ENCODE results near the gene TMIGD1. TPM values are rescaled to one million over a fixed set of nuclear protein-coding genes. Genes with fewer than 3 reads are reported as not detected.
A peak's percentile ranks its signal among the peaks of the same experiment; 100 is the strongest.

TMIGD1 gene
- total and polyA plus RNA-seq, 2 experiments from 2014 or later: 2.5 to 3.2 TPM

- TF ChIP-seq CTCF (IDR thresholded peaks at IDR 0.05; ENCODE audit: poor library complexity) (no peak), EZH2phosphoT487 (IDR thresholded peaks at IDR 0.05; ENCODE audit: low read depth, severe bottlenecking, unreplicated experiment) (no peak), EZH2 (IDR thresholded peaks at IDR 0.05; ENCODE audit: borderline replicate concordance) (no peak)
- H3K9me2 ChIP-seq (replicated peaks; ENCODE audit: insufficient read depth): no peaks in the 10 kb centered on the region
- no peaks in the 10 kb centered on the region for H3K36me3 ChIP-seq (replicated peaks; ENCODE audit: insufficient read depth, low read depth)
- no peak for DNase-seq (ENCODE audit: low spot score)
- H4K20me1 ChIP-seq (ENCODE audit: insufficient read depth, poor library complexity, severe bottlenecking): no peaks in the 10 kb centered on the region
- H3K9me3 ChIP-seq (ENCODE audit: low read depth): no peaks in the 10 kb centered on the region
- no peak overlapping the region for H3K4me2 ChIP-seq
- H3K4me1 ChIP-seq (ENCODE audit: insufficient read depth): peaks cover 15% of the 10 kb centered on the region
- no peaks in the 10 kb centered on the region for H3K27me3 ChIP-seq
- H3K27ac ChIP-seq: peak overlapping the region; percentile 71
- no peak overlapping the region for H2AFZ ChIP-seq
- H3K4me3 ChIP-seq: no peak overlapping the region
- no peaks in the 10 kb centered on the region for H3K79me2 ChIP-seq
- 96% methylated on average over 4 of the region's 4 CpGs for WGBS (ENCODE audit: low lambda C conversion rate, missing lambda C conversion rate)
Measured at GRCh38 chr17:30334421-30334820, 564 bp upstream of the TMIGD1 start.

GRCh38 chr17:30332057-30332542 is 1.8 kb downstream of the TMIGD1 start:
- Histone ChIP-seq H3K9me2 (replicated peaks; ENCODE audit: insufficient read depth) (no peaks in the 10 kb centered on the region), H4K20me1 (ENCODE audit: insufficient read depth, poor library complexity, severe bottlenecking) (no peaks in the 10 kb centered on the region), H3K4me1 (ENCODE audit: insufficient read depth) (peaks cover 7% of the 10 kb centered on the region), H3K36me3 (replicated peaks; ENCODE audit: insufficient read depth, low read depth) (no peaks in the 10 kb centered on the region), H3K27me3 (no peaks in the 10 kb centered on the region), H3K27ac (peak overlapping the region; percentile 64), H2AFZ (no peak overlapping the region), H3K4me2 (peak overlapping the region; percentile 12), H3K9me3 (ENCODE audit: low read depth) (no peaks in the 10 kb centered on the region), H3K4me3 (no peak overlapping the region), H3K79me2 (no peaks in the 10 kb centered on the region)
- TF ChIP-seq EZH2 (IDR thresholded peaks at IDR 0.05; ENCODE audit: borderline replicate concordance) (no peak), CTCF (IDR thresholded peaks at IDR 0.05; ENCODE audit: poor library complexity) (no peak), EZH2phosphoT487 (IDR thresholded peaks at IDR 0.05; ENCODE audit: low read depth, severe bottlenecking, unreplicated experiment) (no peak)
- DNase-seq (ENCODE audit: low spot score): peak; percentile 56
- 35% methylated on average over 4 of the region's 4 CpGs for WGBS (ENCODE audit: low lambda C conversion rate, missing lambda C conversion rate)

GRCh38 chr17:30326809-30327208 is 7.0 kb downstream of the TMIGD1 start:
- H2AFZ ChIP-seq: no peak overlapping the region

More at GRCh38 chr17:30326809-30327208, 7.0 kb downstream of the TMIGD1 start:
- TF ChIP-seq EZH2 (IDR thresholded peaks at IDR 0.05; ENCODE audit: borderline replicate concordance) (no peak), EZH2phosphoT487 (IDR thresholded peaks at IDR 0.05; ENCODE audit: low read depth, severe bottlenecking, unreplicated experiment) (peak; percentile 39), CTCF (IDR thresholded peaks at IDR 0.05; ENCODE audit: poor library complexity) (no peak)
- Histone ChIP-seq H3K9me2 (replicated peaks; ENCODE audit: insufficient read depth) (no peaks in the 10 kb centered on the region), H3K4me3 (no peak overlapping the region), H3K36me3 (replicated peaks; ENCODE audit: insufficient read depth, low read depth) (no peaks in the 10 kb centered on the region), H3K9me3 (ENCODE audit: low read depth) (no peaks in the 10 kb centered on the region), H3K79me2 (no peaks in the 10 kb centered on the region), H3K4me2 (no peak overlapping the region), H4K20me1 (ENCODE audit: insufficient read depth, poor library complexity, severe bottlenecking) (no peaks in the 10 kb centered on the region), H3K4me1 (ENCODE audit: insufficient read depth) (no peaks in the 10 kb centered on the region), H3K27ac (no peak overlapping the region), H3K27me3 (no peaks in the 10 kb centered on the region)
- 21% methylated on average over 1 of the region's 1 CpG for WGBS (ENCODE audit: low lambda C conversion rate, missing lambda C conversion rate)
- DNase-seq (ENCODE audit: low spot score): no peak

Measured in hepatocyte (in vitro differentiated cells).